Activated naive CD8-positive, alpha-beta T cell treated with anti-CD3 and anti-CD28 coated beads, Interleukin-2, amount 50 U/mL, for 16 hours (primary cell): ENCODE results near the gene TSPAN14.

ENCODE experiments used
- DNase-seq: peaks from one replicate; pipeline ENCODE4 v3.0.0-alpha.2; 2020; ENCODE audit warnings: low read depth, low spot score

The TSPAN14 gene

DNA sequence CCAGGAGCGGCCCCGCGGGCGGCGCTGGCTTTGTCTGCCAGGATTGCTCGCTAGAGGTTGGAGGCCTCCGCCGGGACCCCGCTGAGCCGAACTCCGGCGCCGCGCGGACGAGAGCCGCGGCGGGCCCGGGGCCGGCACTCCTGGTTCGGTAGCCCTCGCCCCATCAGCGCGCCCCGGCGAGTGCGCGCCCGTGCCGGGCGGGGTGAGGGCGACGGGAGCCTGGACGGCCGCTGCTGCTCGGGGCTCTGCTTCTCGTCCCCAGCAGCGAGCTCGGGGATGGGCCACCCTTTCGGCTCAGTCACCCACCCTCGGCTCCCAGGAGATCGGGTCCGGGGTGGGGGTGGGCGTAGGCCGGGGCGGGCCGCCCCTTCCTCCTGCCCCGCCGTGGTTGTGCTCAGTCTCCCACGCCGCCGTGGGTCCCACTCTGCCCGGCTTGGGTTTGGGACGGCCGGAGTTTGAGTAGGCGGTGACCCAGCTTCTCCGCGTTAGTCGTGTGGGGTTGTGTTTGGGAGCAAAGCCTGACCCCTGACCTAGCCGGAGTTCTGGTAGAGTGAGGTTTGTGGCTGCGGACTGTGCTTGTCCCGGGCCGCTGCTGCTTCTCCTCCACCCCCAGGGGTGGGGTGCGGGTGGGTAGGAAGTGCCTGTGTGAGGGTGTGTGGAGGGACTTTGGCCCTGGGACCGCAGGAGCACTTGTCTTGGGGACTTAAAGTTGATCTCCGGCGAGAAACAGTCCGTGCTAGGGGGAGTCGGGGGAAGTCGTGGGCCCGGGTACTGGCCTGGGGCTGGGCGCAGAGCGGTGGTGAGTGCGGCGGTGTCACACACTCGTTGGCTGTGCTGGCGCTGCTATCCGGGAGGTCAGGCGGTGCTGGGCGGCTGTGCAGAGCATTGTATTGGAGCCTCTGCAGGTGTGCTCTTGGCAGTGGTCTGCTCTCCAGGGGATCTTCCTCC is 677 bp downstream of the TSPAN14 start:
- no peak for DNase-seq

DNA sequence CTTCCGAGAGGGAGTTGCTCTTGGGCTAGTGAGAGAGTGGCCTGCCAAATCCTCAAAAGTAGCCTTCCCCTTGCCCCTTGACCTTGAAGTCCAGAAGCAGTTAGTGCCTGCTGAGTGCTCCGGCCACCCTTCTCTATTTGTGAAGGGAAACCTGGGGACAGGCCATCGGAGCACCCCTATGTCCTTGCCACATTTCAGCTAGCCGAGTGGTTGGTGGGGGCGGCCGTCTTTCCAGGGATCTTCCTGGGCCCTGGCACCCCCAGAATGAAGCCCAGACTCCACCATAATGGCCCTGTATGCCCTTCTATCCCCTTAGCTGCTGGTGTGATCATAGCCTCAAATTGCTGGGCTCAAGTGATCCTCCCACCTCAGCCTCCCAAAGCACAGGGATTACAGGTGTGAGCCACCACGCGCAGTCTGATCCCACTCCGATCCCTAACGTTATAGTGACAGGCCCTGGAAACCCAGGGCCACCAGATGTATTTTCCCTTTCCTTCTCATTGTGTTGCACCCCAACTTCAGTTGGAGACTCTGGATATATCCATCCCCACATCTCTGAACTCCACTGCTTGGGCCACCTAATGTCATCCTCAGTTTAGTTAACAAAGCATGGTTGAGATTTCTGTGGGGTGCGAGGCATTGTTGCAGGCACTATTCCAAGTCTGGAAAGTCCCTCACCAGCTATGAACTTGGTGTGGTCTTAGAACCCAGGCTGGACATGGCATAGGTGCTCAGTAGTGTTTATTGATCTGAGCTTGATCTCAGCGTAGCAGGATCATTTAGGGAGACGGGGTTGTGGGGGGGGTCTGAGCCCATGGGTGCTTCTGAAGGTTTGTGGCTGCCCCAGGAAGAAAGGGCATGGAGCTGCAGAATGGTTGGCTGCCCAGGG is 1.6 kb downstream of the TSPAN14 start:
- no peak for DNase-seq

DNA sequence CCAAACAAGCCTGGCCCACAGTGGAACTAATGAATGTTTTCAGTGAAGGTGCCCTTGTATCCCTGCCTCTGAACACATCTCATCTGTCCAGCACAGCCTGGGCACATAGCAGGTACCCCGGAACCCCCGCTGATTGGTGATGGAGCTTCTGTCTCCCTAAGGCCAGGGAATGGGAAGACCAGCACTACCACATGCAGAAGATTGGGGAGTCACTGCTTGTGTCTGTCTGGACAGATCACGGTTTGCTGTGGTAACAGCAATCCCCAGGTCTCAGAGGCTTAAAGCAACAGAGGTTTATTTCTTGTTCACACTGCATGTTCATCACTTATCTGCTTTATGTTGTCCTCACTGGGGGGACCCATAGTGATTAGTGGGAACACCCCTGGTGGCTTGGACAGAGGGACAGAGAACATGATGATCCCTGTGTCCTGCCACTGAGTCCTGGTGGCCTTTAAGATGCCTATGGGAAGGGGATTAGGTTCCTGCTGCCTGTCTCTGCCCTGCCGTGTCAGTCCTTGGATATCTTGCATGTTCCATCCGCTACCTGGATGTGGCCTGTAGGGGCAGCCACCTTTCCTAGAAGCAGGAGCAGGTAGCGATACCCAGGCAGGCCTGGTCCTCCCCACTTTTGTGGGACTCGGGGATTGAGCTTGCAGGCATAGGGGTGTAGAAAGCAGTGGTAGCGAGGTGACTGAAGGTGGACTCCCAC is 3.6 kb downstream of the TSPAN14 start:
- DNase-seq: no peak

DNA sequence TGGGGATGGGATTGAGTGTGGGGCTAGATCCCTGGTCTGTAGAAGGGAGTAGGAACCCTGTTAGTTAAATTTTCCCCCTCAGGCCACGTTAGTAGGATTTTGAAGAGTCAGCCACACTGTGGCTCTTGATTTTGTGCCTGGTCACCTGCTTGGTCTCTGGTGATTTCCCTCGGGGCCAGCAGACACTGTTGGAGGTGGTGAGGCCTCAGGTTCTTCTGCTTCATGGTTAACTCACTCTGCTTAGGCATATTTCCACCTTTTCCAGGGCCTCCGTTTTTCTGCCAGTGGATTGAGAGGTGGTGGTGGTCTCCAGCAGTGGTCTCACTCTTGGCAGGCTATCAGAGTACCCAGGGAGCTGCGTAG is 4.1 kb downstream of the TSPAN14 start:
- no peak for DNase-seq

DNA sequence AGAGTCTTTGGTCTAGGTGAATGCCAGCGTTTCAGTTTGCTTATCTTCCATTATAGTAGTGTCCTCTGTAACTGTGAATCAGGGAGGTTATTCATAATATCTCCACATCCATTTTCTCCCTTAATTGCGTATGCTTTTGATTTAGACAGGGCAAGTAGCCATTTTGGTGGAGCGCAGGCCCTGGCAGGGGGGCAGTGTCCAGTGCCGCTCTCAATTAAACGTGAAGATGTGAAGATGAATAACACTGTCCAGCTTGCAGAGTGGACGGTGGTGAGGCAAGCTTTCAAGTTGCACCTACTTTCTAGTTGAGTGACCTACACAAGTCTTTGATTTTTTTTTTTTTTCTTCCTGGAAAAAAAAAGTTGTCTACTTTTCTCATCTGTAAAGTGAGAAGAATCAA is 4.5 kb downstream of the TSPAN14 start:
- no peak for DNase-seq

DNA sequence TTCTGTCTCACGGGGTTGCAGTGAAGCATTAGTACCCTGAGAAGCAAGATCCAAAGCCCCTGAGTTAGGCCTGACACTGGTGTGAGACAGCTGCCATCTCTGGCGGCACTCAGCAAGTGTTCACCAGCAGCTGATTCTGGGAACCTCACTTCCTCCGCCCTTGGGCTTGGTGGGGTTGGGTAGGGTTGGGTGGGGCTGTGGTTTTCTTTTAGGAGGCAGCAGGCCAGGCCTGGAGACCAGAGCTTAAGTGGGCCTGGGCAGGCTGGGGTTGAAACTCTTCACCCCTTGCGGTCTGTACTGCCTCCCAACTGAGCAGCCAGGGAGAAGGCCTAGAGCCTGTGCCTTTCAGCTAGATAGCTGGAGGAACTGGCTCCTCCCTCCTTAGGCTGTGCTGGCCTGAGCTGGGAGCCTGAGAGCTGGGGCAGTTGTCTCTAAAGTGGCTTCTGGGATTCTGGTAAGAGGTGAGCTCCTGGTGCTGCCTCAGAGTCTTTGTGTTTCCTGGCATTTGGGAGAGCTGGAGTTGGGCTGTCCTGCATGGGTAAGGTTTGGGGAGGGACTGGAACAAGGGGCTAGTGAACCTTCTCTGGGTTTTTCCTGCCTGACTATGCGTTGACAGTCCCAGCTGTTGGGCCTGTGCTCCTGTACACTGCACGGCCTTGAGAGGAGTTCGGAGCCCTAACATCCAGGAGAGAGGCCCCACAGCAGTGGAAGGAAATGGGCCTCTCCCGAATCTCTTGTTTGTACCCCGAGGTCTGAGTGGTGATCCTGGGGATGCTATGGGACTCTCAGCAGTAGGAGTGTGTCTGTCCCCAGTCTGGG is 5.1 kb downstream of the TSPAN14 start:
- no peak for DNase-seq

DNA sequence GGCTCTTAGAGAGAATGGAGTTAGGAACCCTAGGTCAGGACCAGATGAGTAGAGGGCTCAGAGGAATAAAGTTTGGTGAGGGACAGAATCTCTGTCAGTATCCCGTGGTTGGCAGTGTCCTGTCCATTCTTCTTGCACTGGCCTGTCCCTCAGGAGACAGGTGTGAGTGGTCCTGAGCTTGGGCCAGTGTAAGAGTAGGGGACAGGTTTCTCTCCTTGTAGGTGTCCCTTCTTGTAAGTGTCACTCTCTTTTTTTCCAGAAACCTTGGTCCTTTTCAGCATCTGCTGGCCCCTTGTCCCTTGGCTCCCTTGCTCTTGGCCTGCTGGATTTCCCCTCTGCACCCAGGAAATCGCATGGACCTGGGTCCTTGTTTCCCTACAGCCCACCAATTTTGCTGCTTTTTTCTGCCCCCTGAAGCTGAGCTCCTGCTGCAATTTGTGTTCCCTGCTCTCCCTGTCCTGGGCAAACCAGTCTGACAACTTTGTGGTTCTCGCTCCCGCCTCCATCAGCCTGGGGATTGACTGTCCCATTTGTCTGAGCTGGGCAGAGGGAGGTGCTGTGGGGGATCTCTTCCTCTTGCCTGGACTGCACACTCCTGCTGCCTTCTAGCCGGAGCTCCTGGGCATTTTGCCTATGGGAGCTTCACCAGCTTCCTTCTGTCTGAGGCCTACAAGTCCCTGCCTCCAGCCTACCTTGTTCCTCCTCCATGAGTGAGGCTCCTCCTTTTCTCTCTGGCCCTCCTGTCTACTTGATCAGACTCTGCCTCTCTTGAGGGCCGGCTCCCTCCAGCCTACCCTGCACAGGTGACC is 6.5 kb downstream of the TSPAN14 start:
- DNase-seq: no peak

DNA sequence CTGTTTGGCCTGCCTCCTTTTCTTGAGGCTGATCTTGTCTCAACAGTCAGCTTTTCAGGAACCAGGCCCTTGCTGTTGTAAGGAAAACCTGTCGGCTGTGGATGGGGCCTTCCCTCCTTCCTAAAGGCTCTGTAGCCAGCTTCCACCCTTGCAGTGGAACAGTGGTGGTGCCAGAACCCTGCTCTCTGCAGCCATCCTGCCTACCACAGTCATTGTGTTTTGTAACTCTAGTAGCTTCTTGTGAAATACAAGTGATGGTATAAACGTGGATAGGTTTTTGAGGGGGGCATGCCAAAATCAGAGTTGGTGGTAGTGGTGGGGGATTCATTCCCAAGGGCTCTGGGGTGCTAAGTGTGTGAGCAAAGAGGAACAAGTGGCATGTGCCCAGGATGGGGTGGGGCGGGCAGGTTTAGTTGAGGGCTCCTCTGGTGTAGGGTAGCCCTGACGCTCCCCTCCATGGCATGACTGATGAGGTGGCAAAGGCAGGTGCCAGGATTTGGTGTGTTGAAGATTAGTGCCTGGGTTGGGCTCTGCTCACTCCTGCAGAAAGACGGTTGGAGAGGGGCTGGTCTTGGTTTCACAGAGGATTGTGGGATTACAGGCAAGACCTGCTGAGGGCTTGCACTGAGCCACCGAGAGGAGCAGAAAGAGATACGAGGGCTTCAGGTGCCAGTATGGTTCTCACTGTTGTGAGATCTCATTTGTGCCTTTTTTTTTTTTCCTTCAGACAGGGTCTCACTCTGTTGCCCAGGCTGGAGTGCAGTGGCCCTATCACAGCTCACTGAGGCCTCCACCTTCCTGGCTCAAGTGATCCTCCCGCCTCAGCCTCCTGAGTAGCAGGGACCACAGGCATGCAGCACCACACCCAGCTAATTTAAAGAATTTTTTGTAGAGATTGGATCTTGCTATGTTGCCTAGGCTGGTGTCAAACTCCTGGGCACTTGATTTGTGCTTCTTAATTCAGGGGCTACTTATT is 7.4 kb downstream of the TSPAN14 start:
- no peak for DNase-seq

DNA sequence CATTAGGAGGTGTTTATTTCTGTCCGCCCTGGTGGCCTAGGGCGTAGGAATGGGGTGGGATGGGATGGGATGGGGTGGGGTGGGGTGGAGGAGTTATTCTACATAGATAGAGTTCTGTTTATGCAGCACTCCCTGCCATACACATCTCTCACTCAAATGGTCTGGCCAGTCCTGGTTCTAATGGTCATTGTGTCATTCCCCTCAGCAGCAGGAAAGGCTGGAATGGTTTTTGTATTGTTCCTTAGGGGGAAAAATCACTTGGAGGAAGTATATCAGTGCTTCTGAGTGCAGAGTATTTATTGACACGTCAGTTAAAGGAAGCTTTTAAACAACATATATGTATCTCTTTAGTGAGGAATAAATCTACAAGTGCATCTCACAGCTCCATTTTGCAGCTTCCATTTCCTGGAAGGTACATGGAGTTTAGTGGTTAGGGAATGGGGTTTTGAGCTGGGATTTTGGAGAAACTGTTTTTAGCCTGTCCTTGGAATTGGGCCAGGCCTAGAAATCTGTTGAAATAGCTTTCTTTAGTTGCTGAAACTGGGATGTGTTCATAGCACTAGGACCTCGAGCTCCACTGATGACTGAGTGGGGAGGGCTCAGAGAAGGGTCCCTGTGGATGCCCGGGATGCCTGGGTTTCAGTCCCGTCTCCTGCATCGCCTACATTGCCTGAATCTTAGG is 8.3 kb downstream of the TSPAN14 start:
- DNase-seq: no peak

DNA sequence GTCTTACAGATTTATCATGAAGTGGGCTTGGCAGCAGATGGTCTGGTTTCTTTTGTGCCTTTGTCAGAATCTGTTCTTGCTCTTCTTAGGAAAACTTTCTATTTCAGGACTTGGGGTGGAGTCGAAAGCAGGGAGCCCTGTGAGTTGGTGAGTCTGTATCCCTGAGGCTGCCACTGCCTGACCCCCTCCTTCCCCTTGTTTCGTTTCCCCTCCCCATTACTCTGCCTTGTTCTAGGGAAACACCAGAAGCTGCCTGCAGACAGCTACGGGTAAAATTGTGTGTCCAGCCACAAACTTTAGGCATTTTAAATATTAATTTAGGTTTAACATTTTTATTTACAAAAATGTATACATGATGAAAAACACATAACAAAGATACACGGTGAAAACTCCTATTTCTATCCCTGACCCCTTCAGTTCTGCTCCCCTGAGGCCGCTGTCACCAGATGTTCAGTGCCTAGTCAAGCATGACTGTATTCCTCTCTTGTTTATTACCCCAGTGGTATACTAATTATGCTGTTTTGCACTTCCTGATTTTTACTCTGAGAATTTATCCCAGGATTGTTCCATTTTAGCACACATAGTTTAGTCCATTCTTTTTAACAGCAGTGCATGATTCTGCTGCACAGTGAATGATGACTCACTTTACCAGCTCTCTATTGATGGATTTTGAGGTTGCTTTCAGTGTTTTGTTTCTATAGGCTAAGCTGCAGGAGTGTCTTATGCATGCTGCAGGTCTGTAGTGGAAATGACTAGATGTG is 9.1 kb downstream of the TSPAN14 start:
- no peak for DNase-seq

DNA sequence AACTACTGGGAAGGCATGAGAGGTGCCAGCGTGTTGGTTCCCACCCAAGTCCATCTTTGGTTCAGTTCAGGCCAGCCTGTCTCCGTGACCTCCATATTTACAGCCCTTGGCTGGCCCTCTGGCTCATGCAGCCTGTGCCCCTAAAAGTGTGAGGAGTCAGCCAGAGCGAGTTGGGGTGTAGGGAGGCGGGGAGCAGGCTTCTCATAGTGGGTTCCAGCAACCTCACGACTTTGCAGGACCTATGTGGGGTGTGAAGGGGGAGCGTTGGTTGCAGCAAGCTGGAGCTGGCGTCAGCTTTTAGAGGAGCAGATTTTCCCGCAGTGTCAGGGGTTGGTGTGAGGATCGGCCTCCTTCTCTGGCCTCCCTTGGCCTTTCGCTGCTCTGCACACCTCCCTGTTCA is 9.8 kb downstream of the TSPAN14 start:
- DNase-seq: no peak

DNA sequence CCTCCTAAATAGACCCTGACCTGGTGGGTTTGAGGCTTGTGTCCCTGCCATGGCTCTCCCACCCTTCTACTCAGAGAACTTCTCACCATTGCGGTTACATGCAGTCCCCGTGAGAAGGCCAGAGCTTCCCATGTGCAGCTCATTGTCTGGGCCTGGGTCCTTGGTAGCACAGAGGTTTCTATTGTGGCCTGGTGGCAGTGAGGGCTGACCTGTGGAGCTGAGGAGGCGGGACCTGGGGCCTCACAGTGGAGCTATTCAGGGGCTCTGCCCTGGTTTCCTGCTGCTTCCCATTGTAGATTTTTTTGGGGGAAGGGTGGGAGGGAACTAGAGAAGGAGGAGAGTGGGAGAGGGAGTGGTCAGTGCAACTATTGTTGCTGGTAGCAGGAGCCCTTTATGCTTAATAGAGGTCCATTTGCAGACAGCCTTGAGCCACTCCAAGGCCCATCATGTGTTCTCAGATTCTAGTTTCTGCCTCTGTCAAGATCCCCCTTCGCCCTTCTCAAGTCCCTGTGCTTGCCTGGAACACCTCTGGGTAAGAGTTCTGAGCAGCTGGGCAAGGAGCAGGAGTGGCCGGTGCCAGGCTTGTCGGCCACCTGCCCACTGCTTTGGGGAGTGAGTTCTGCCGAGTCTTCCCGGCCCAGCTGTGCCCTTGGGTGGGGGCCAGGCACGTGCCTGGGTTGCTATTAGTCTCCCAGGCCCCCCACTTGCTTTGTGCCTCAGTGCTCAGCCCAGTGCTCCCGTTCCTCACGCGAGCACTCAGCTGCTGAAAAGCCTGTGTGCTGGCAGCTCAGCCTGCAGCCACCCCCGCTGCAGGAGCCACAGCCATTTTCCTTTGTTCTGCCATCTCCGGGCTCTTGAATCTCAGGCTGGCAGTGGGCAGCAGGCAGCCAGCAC is 10.7 kb downstream of the TSPAN14 start:
- no peak for DNase-seq

DNA sequence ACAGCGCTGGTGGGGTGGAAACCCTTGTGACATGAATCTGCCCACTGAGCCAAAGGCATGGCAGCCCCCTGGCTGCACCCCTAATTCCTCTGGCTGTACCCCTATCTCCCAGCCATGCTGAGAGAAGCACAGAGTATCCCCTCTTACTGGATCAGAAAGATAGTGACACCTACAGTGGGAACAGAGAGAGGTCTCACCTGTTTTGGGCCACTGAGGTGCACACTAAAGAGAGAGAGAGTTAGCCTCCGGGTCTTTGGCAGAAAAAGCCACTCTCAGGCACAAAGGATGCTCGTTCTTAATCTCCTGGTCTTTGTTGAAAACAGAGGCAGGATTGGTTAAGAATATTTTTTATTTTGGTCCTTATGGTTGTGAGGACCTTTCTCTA is 11.3 kb downstream of the TSPAN14 start:
- no peak for DNase-seq

DNA sequence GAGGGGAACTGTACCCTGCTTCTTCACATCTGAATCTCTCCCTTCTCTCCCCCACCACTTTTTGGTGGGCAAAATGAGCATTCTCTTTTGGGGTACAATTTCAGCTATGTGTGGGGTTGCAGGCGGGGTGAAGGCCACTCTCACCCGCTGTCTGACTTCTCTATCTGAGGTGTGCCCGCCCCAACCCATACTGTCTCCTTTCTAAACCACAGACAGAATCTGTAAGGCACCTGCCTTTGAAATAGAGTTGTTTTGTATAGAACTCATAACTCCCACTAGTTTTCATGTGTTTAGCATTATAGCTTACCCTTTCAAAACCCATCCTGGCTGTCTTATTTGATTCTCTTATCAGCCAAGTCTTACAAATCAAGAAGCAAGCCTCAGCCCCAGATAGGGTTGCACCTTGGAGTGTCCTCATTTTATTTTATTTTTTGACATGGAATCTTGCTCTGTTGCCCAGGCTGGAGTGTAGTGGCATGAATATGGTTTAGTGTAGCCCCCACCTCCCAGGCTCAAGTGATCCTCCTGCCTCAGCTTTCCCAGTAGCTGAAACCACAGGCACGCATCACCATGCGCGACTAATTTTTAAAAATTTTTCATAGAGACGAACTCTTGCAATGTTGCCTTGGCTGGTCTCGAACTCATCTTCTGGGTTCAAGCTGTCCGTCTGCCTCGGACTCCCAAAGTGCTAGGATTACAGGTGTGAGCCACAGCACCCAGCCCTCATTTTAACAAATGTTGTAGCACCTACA is 11.9 kb downstream of the TSPAN14 start:
- DNase-seq: no peak

DNA sequence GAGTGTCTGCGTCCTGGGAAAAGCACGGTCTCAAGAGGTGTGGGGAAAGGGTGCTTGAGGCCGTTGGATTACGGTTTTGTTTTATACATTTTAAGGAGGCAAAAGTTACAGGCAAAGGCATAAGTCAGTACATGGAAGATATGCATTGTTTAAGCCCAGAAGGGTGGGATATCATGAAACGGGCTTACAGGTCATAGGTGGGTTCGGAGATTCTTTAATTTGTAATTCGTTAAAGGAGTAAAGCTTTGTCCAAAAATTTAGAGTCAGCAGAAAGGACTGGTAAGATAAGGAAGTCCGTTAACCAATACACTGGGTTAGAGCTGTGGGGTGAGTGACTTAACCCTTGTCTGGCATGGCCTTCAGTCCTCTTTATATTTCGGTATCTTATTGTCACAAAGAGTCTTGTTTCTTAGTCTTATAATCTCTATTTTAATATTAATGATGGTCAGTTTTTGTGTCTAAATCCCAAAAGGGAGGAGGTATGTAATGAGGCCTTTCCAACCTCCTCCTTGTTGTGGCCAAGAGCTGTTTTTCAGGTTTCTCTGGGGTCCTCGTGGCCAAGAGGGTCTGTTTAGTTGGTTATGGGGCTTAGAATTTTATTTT is 12.7 kb downstream of the TSPAN14 start:
- no peak for DNase-seq

DNA sequence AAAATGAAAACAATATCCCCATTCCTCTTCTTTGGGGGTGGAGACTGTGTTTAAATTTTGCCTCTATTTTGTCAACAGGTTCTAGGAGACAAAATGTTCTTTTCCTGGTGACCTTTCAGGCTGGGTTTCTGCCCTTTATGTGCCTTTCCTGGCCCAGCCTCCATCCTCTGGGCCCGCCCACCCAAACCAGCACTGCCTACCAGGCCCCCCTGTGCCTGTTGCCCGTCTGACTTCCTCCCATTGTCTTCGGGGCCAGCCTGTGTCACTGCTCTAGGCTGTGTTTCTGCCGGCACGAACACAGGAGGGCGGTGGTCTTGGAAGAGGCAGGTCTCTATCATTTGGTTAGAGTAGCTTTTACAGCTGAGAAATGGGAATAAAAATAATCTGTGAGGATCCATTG is 13.9 kb downstream of the TSPAN14 start:
- no peak for DNase-seq
